LoVo (cell line): Measurements from ENCODE around the gene MYMX.

ENCODE experiments used
- DNase-seq: peaks from one replicate; pipeline ENCODE4 v3.0.0-alpha.2; 2016; ENCODE audit warnings: low spot score

Gene MYMX

DNA sequence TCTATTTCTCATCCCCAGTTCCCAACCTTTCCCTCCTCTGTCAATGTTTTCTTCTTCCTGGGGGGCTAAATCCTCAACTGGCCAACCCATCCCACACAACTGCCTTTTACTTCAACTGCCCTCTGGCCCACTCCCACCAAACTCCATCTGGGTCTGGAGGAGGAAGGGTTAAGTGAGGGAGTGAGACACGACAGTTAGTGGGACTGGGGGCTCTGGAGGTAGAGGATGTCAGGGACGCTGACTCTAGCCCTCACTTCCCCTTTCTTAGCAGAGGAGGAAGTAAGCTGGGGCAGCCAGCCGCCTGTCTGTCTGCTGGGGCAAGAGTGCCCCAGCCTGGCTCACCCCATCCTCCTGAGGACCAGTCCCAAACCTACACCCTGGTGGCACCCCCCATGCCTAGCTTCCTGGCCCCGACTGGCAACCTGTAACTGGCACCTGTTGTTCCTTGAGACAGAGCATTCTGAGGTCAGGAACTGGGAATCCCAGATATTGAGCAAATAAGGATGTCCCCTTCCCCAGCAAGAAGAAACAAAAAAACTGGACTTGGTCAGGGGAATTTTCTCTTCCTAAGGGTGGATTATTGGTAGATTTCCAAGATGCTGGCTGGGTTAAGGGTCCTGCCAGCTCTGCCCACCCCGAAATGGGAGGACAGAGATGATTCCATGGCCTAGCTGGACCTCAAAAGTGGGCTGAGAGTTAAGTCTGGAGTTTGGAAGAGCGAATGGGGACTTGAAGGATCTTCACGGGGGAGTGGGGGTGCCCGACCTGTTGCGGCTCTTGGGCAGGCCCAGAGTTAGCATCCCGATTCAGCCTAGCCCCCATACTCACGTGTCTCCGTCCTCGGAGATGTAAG, 47.7 kb downstream of the MYMX start:
- no peak for DNase-seq

DNA sequence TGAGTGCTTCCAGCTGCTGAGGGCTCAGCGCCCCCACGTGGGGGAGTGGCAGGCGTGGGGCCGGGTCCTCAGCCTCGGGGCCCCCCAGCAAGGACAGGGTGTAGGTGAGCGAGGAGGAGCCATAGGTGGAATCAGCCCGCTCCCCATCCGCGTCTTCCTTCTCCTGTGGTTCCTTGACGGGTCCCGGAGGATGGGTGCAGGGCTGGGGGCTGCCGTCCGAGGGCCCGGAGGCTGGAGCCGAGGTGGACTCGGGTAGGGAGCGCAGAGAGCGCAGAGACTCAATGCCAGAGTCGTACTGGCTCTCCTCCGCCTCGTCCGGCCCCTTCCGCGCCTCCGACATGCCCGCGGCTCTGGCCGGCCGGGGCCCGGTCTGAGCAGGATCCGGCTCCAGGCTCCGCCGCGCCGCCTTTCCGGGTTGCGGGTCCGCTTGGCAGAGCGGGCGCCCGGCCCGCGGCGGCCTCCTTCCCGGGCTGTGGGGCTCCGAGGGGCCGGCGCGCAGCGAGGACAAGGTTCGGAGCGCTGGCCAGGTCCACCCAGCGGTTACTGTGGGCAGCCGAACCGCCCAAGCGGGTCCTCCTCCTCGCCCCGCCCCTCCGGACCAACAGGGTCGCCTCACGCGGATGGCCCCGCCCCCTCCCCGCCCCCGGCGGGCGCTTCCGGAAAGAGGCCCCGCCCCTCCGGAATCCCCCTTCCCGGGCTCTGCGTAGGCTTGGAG, 48.4 kb downstream of the MYMX start, which contains the start of gene NFKBIE:
Gene NFKBIE (minus strand): TSS at position 545 of the 715 bp plus-strand sequence. CDS start 205 bp downstream, at position 340.
- peak; percentile 83 for DNase-seq

DNA sequence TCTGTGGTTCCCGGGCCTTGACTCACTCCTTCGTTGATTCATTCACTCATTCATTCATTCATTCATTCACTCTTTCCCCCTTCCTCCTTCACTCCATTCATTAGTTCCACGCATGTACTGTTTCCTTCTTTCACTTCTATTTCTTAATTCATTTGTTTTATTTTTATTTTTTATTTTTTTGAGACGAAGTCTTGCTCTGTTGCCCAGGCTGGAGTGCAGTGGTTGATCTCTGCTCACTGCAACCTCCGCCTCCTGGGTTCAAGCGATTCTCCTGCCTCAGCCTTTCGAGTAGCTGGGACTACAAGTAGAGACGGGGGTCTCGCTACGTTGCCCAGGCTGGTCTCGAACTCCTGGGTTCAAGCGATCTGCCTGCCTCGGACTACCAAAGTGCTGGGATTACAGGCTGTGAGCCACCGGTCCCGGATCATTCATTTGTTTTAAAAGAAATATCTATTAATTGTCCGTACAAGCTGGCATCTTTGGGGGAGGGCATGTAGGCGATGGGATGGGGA, 49.1 kb downstream of the MYMX start:
- DNase-seq = no peak

DNA sequence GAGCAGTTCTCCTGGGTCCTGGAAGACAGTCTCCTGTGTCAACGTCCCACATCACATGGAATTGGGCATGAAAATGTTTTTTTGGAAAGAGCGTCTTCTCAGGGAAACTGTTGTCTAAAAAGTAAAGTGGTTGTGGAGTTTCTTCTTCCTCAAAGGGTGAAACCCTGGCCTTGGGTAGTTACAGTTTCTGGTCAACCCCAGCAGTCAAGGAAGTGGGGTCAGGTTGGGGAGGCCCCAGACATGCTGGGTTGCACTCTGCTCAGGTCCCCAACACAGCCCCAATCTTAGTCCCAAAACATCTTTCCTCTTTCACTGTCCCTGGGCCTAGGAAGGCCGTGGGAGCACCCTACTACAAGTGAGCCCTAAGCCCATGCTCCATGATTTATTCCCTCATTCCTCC, 49.6 kb downstream of the MYMX start:
- no peak for DNase-seq

DNA sequence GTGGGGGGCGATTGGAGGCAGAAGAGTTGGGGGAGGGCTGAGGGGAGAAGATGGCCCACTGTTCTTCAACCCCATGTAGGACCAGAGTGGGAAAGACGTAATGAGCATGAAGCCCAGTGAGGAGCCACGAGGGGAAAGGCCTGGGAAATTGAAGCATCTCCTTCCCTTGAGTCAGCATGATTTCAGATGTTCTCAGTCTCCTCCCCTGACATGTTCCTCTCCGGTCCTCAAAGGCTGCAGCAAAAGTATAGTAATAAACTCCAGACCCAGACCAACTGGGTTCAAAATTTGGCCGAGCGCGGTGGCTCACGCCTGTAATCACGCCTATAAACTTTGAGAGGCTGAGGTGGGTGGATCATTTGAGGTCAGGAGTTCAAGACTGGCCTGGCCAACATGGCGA, 50.5 kb downstream of the MYMX start:
- DNase-seq = no peak
